PC-3 (cell line): Measurements from ENCODE around the gene GATA2.

Experiments used
- EZH2 ChIP-seq: fragments of 300-600 bp; sonication (generic); IDR thresholded peaks from one replicate; pipeline ENCODE4 v1.6.1; 2017; ENCODE audit warnings: antibody characterized with exemption, mild to moderate bottlenecking, low read length; ENCODE audit not compliant: unreplicated experiment
- TF ChIP-seq, protein P1 (sequence below): fragments of 300-600 bp; sonication (generic); conservative IDR thresholded peaks from 2 replicates; pipeline ENCODE4 v1.5.1; 2017; ENCODE audit warnings: antibody characterized with exemption, low read depth, mild to moderate bottlenecking, low read length

DNA sequence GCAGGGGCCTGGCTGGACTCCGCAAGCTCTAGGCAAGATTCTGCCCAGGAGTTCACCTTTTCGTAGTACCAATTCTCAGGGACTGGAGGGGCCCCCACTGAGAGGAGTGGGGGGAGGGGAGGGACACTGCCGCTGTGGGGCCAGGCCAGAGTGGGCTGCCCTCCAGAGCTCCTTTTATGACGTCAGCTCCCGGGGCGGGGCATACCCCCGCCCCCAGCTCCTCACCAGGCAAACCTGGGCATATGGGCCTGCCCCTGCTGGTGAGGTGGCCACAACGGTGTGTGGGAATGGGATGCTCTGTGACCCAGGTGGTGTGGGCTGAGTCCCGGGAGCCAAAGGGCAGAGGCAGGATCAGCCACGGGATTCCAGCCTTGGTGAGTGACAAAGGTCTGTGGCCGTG lies 29.6 kb downstream of the GATA2 start:
- TF ChIP-seq, protein P1, sequence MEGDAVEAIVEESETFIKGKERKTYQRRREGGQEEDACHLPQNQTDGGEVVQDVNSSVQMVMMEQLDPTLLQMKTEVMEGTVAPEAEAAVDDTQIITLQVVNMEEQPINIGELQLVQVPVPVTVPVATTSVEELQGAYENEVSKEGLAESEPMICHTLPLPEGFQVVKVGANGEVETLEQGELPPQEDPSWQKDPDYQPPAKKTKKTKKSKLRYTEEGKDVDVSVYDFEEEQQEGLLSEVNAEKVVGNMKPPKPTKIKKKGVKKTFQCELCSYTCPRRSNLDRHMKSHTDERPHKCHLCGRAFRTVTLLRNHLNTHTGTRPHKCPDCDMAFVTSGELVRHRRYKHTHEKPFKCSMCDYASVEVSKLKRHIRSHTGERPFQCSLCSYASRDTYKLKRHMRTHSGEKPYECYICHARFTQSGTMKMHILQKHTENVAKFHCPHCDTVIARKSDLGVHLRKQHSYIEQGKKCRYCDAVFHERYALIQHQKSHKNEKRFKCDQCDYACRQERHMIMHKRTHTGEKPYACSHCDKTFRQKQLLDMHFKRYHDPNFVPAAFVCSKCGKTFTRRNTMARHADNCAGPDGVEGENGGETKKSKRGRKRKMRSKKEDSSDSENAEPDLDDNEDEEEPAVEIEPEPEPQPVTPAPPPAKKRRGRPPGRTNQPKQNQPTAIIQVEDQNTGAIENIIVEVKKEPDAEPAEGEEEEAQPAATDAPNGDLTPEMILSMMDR: no peak
- no peak for TF ChIP-seq EZH2
